Uterus (tissue), 4 donors: Measurements from ENCODE around the gene COL13A1. TPM values are rescaled to one million over a fixed set of nuclear protein-coding genes. Genes with fewer than 3 reads are reported as not detected.

ENCODE experiments used
- DNase-seq, 2 donors: peaks; one replicate each; pipeline ENCODE4 v3.0.0-alpha.2; 2019 to 2020
- H3K27ac ChIP-seq, 2 donors: fragments of 200-600 bp; sonication (generic); 1 replicate in 1 of 2; 2 replicates in 1 of 2; pipeline ENCODE4 v1.5.1; 2016 to 2018
- H3K27me3 ChIP-seq, 2 donors: fragments of 200-600 bp; sonication (generic); one replicate each; pipeline ENCODE4 v1.5.1; 2018 to 2019; ENCODE audit warnings: control low read depth in 1 of 2
- H3K36me3 ChIP-seq, 2 donors: fragments of 200-600 bp; sonication (generic); one replicate each; pipeline ENCODE4 v1.5.1; 2019; ENCODE audit warnings: control low read depth in 1 of 2
- H3K4me1 ChIP-seq, 2 donors: fragments of 200-600 bp; sonication (generic); one replicate each; pipeline ENCODE4 v1.5.1; 2018 to 2019; ENCODE audit warnings: control low read depth in 1 of 2
- H3K4me3 ChIP-seq, 2 donors: fragments of 200-600 bp; sonication (generic); 1 replicate in 1 of 2; 2 replicates in 1 of 2; pipeline ENCODE4 v1.5.1; 2018 to 2019; ENCODE audit warnings: mild to moderate bottlenecking in 1 of 2
- H3K9me3 ChIP-seq, 2 donors: fragments of 200-600 bp; sonication (generic); one replicate each; pipeline ENCODE4 v1.5.1; 2019; ENCODE audit warnings: control low read depth in 1 of 2
- POLR2A ChIP-seq, 2 donors: fragments of 450-650 bp; IDR thresholded peaks; one replicate each; pipeline ENCODE4 v1.6.1; 2016; ENCODE audit warnings: antibody characterized with exemption in 2 of 2, mild to moderate bottlenecking in 1 of 2, moderate library complexity in 1 of 2
- intact Hi-C: fragments of 100-400 bp; cut with DNase I; formaldehyde crosslinking; loops from one replicate; pipeline ENCODE4 v1.15.1; 2023; ENCODE audit warnings: low total_unique reads
- total RNA-seq, 4 donors: library from RNA; depleted of rRNA in 3 of 4; stranded (reverse); fragments of >200 nt in 3 of 4; gene quantifications; one replicate each; pipeline versions ENCODE4 v1.1.0 to v1.2.4, GENCODE V29; 2014 to 2023
- TF ChIP-seq, protein P1 (sequence below), 4 experiments: fragments of 200-600 bp in 2 of 4; fragments of 450-650 bp in 2 of 4; sonication (generic) in 2 of 4; IDR thresholded peaks; one replicate each; pipeline ENCODE4 v1.5.1; 2016 to 2019; ENCODE audit warnings: antibody characterized with exemption in 4 of 4, mild to moderate bottlenecking in 2 of 4, moderate library complexity in 1 of 4
- donor health status: DM: yes; HTN: yes; CAD: no.

COL13A1 gene
- total RNA-seq, 4 donors from 2014 or later, result 2.1 to 13.9 (median 3.6) TPM; not detected in 1

DNA sequence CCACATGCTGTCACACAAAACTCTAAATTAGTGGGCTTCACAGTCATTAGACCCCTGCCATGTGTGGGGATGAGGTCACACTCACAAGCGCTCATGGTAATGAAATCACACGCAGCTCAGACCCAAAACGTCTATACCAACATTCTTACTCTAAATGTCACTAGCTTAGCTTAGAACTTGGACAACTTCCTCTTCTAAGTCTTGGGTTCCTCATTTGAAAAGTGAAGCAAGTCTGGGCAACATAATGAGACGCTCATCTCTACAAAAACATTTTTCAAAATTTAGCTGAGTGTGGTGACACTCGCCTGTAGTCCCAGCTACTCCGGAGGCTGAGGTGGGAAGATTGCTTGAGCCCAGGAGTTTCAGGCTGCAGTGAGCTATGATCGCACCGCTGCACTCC is 158.2 kb downstream of the COL13A1 start:
- intact Hi-C loops, result no loop called here
- no peak for DNase-seq
- Histone ChIP-seq H3K36me3 (no peaks in the 10 kb centered on the region), H3K27ac (no peak overlapping the region), H3K4me1 (no peaks in the 10 kb centered on the region), H3K4me3 (no peak overlapping the region), H3K9me3 (no peaks in the 10 kb centered on the region), H3K27me3 (no peaks in the 10 kb centered on the region)
- TF ChIP-seq, protein P1, sequence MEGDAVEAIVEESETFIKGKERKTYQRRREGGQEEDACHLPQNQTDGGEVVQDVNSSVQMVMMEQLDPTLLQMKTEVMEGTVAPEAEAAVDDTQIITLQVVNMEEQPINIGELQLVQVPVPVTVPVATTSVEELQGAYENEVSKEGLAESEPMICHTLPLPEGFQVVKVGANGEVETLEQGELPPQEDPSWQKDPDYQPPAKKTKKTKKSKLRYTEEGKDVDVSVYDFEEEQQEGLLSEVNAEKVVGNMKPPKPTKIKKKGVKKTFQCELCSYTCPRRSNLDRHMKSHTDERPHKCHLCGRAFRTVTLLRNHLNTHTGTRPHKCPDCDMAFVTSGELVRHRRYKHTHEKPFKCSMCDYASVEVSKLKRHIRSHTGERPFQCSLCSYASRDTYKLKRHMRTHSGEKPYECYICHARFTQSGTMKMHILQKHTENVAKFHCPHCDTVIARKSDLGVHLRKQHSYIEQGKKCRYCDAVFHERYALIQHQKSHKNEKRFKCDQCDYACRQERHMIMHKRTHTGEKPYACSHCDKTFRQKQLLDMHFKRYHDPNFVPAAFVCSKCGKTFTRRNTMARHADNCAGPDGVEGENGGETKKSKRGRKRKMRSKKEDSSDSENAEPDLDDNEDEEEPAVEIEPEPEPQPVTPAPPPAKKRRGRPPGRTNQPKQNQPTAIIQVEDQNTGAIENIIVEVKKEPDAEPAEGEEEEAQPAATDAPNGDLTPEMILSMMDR (IDR thresholded peaks at IDR 0.05), result no peak
- no peak for TF ChIP-seq POLR2A (IDR thresholded peaks at IDR 0.05)

DNA sequence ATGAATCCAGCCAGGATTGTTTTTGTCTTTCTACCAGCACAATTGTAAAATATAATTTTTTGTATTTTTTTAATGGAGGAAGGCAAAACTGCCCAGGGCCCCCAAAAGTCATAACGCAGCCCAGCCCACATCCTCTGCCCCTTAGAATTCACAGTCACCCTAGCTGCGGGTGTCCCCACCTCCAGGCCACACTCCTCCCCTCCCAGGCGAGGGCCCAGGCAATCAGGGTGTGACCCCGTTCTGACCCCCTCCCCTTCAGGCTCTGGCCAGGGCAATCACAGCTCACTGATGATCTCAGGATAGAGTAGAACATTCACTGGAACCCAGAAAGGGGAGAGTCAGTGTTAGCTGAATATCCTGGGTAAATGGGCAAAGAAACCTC is 158.9 kb downstream of the COL13A1 start:
- H3K36me3 ChIP-seq, result no peaks in the 10 kb centered on the region
- H3K27me3 ChIP-seq, result no peaks in the 10 kb centered on the region
- H3K27ac ChIP-seq, result no peak overlapping the region
- TF ChIP-seq POLR2A (IDR thresholded peaks at IDR 0.05), result no peak
- TF ChIP-seq, protein P1 (IDR thresholded peaks at IDR 0.05), result no peak
- no peak overlapping the region for H3K4me3 ChIP-seq
- no peak for DNase-seq
- H3K9me3 ChIP-seq, result no peaks in the 10 kb centered on the region
- intact Hi-C loops, result no loop called here
- H3K4me1 ChIP-seq, result no peaks in the 10 kb centered on the region

DNA sequence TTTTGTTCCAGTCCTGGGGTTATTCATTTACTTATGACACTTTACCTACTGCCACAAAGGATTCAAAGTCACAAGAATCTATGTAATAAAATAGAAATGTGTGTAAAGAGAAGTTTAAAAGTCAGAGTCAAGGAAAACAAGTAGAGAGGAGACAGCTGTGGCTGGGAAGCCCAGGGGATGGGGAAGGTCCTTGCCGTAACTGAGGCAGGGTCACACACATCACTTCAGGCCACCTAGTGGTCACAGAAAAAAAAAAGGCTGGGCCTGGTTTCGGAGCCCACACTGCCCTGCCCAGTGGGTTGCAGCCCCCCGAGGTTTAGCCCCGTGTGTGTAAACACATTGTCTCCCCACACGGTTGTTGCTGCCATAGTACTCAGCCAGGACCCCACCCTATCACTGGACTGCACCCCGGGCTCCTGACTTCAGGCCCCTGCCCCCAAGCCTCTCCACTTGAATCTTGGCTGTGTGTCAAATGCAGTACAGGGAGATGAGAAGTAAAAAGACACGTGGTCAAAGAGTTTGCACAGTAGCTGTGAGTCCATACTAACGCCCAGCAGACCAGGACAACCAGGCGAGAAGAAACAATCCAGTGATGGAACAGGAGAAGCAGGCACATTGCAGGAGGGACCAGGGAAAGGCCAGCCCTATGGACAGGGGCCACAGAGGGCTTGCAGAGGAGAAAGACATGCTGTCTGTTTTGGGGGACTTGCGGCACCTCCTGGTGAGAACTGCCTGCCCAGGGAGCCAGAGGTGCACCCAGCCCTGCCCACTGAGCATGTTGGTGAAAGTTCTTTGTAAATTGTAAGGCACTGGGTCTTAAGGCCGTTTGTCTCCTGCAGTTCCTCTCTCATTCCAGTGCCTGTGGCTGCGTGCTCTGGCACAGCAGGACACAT is 159.5 kb downstream of the COL13A1 start:
- Histone ChIP-seq H3K27ac (no peak overlapping the region), H3K36me3 (no peaks in the 10 kb centered on the region), H3K4me3 (no peak overlapping the region), H3K9me3 (no peaks in the 10 kb centered on the region), H3K27me3 (no peaks in the 10 kb centered on the region), H3K4me1 (no peaks in the 10 kb centered on the region)
- no peak for TF ChIP-seq POLR2A (IDR thresholded peaks at IDR 0.05)
- TF ChIP-seq, protein P1 (IDR thresholded peaks at IDR 0.05), result no peak
- DNase-seq, result no peak
- intact Hi-C loops, result no loop called here

DNA sequence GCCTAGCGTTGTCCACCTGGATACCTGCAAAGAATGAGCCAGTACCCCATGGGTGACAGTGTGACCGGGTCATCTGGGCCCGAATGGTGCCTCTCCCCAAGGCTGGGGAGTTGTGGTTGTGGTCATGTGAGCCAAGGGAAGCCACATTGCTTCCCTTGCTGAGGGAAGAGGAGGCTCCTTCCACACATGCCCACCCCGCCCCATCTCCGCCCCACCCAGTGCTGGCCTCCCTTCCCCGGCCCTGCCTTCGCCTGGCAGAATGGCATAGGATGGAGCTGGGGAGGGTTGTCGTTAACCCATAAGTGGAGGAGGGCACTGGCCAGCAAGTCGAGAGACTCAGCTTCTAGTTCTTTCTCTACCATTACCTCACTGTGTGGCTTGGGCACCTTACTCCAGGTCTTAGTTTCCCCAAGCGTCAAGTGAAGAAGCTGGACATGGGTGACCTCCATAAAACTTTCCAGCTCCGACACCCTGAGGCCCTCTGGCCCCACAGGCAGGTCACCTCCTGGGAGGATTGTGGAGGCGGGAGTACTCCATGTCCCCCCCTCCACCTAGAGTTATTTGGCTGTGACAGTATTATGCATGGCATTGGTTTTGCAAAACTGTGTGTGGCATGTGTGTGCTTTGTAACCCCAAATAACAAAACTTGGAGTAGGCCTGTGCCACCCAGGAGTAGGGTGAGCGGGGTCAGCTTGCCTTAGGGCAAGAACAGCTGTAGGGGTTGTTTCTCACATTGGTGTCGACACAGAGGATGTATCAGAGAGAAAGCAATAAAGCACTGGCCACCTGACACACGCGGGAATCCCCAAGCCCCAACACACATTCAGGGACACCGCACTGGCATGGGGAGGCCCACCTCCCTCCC is 160.4 kb downstream of the COL13A1 start:
- Histone ChIP-seq H3K4me3 (no peak overlapping the region), H3K27ac (no peak overlapping the region), H3K9me3 (no peaks in the 10 kb centered on the region), H3K4me1 (no peaks in the 10 kb centered on the region), H3K36me3 (no peaks in the 10 kb centered on the region), H3K27me3 (no peaks in the 10 kb centered on the region)
- no peak for DNase-seq
- TF ChIP-seq POLR2A (IDR thresholded peaks at IDR 0.05), result no peak
- TF ChIP-seq, protein P1 (IDR thresholded peaks at IDR 0.05), result no peak
- intact Hi-C loops, result no loop called here

DNA sequence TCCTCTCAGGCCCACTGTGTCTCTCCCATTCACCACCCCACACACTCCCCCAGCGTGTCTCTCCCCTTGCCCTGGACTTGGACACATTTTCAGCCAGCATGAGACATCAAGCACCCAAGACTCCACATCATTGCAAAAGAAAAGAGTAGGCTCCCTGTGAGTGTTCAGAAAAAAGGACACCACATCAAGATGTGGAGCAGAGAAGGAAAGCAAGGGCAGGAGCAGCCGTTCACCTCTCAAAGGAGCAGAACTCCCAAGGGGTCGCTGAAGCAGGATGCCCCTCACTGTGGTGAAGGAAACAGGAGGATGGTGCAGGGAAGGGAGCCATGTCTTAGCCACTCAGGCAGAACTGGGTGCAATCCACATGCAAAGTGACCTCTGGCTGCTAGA is 161.0 kb downstream of the COL13A1 start:
- H3K4me1 ChIP-seq, result no peaks in the 10 kb centered on the region
- TF ChIP-seq POLR2A (IDR thresholded peaks at IDR 0.05), result no peak
- TF ChIP-seq, protein P1 (IDR thresholded peaks at IDR 0.05), result no peak
- no peaks in the 10 kb centered on the region for H3K27me3 ChIP-seq
- H3K27ac ChIP-seq, result no peak overlapping the region
- H3K9me3 ChIP-seq, result no peaks in the 10 kb centered on the region
- H3K4me3 ChIP-seq, result no peak overlapping the region
- no peaks in the 10 kb centered on the region for H3K36me3 ChIP-seq
- no peak for DNase-seq
- intact Hi-C loops, result no loop called here
